H1 (cell line): ENCODE data around the gene BIN1. TPM values are rescaled to one million over a fixed set of nuclear protein-coding genes. Genes with fewer than 3 reads are reported as not detected.

Source experiments
- CTCF ChIA-PET: fragments of 300-600 bp; sonication (Branson Sonifier 250); formaldehyde crosslinking; loops from one replicate; lab custom pipeline; 2021; ENCODE audit not compliant: partially characterized antibody; lab: Charles Lee
- POLR2A ChIA-PET: fragments of 300-600 bp; sonication (Branson Sonifier 250); formaldehyde crosslinking; loops from one replicate; lab custom pipeline; 2021; ENCODE audit warnings: inconsistent platforms; ENCODE audit not compliant: partially characterized antibody; lab: Charles Lee
- DNase-seq, 2 experiments: peaks; one replicate each; pipeline versions ENCODE4 v3.0.0 to v3.0.0-alpha.2; 2010 to 2022; ENCODE audit warnings: low spot score in 2 of 2, low read depth in 1 of 2, mixed read lengths in 1 of 2
- FAIRE-seq: peaks from 2 replicates; lab custom pipeline; 2011; peaks lifted over from hg19 to GRCh38; lab: Jason Lieb, UNC
- H2AFZ ChIP-seq: 2 replicates; pipeline ENCODE4 v1.8.1; 2012; ENCODE audit warnings: low read length, inconsistent platforms
- H2AK5ac ChIP-seq: 2 replicates; pipeline ENCODE4 v1.6.1; 2013; ENCODE audit warnings: low read depth, low read length
- H2BK120ac ChIP-seq: replicated peaks from 2 replicates; pipeline ENCODE3; 2013; ENCODE audit warnings: low read depth, low read length, inconsistent platforms
- H2BK12ac ChIP-seq: 2 replicates; pipeline ENCODE4 v1.6.1; 2013; ENCODE audit warnings: low read depth, low read length
- H2BK15ac ChIP-seq: 2 replicates; pipeline ENCODE4 v1.6.1; 2013; ENCODE audit warnings: low read length
- H2BK20ac ChIP-seq: 2 replicates; pipeline ENCODE4 v1.6.1; 2013; ENCODE audit warnings: low read length
- H2BK5ac ChIP-seq: 2 replicates; pipeline ENCODE4 v1.6.1; 2013; ENCODE audit warnings: low read depth, low read length
- H3K14ac ChIP-seq: 2 replicates; pipeline ENCODE4 v1.6.1; 2013; ENCODE audit warnings: inconsistent platforms; ENCODE audit not compliant: insufficient read length
- H3K18ac ChIP-seq: 2 replicates; pipeline ENCODE4 v1.6.1; 2013; ENCODE audit warnings: low read length; ENCODE audit errors: extremely low read depth
- H3K23ac ChIP-seq: 2 replicates; pipeline ENCODE4 v1.6.1; 2013; ENCODE audit warnings: inconsistent platforms; ENCODE audit not compliant: insufficient read length
- H3K23me2 ChIP-seq: 2 replicates; pipeline ENCODE4 v1.6.1; 2013; ENCODE audit warnings: low read depth, low read length
- H3K27ac ChIP-seq: 2 replicates; pipeline ENCODE4 v1.6.1; 2011; ENCODE audit warnings: low read depth, low read length, inconsistent platforms
- H3K27me3 ChIP-seq, 4 experiments: replicated peaks in 1 of 4; 1 replicate in 1 of 4; 2 replicates in 3 of 4; pipeline versions ENCODE4 v1.6.1 to v1.8.1; 2011 to 2013; ENCODE audit warnings: low read length in 3 of 4, mild to moderate bottlenecking in 3 of 4, inconsistent platforms in 2 of 4, mixed read lengths in 2 of 4, moderate library complexity in 1 of 4; ENCODE audit not compliant: control insufficient read depth in 3 of 4, insufficient read depth in 3 of 4; ENCODE audit errors: extremely low read depth in 1 of 4
- H3K36me3 ChIP-seq, 4 experiments: 2 replicates each; pipeline versions ENCODE4 v1.6.1 to v1.8.1; 2011 to 2013; ENCODE audit warnings: mild to moderate bottlenecking in 4 of 4, low read length in 3 of 4, moderate library complexity in 2 of 4, control low read depth in 1 of 4, inconsistent platforms in 1 of 4; ENCODE audit not compliant: insufficient read depth in 4 of 4, control insufficient read depth in 2 of 4
- H3K4ac ChIP-seq: replicated peaks from 2 replicates; pipeline ENCODE3; 2013; ENCODE audit warnings: low read length, low read depth, mixed read lengths, inconsistent platforms; ENCODE audit not compliant: insufficient read length
- H3K4me1 ChIP-seq, 4 experiments: replicated peaks in 1 of 4; 1 replicate in 1 of 4; 2 replicates in 3 of 4; pipeline versions ENCODE4 v1.6.1 to v1.8.1; 2011 to 2013; ENCODE audit warnings: low read length in 3 of 4, inconsistent platforms in 2 of 4, mixed read lengths in 1 of 4; ENCODE audit not compliant: insufficient read depth in 4 of 4, control insufficient read depth in 3 of 4
- H3K4me2 ChIP-seq, 2 experiments: 2 replicates each; pipeline versions ENCODE4 v1.6.1 to v1.8.1; 2011 to 2013; ENCODE audit warnings: low read depth in 2 of 2, low read length in 2 of 2, control low read depth in 1 of 2, inconsistent platforms in 1 of 2, mild to moderate bottlenecking in 1 of 2; ENCODE audit not compliant: insufficient read depth in 1 of 2
- H3K4me3 ChIP-seq, 4 experiments: fragments of 200-600, 300-600 bp in 1 of 4; sonication (generic), shearing (Covaris generic), sonication (Bioruptor Twin) in 1 of 4; 2 replicates each; pipeline versions ENCODE4 v1.5.1 to v1.8.1; 2011 to 2016; ENCODE audit warnings: low read length in 4 of 4, low read depth in 3 of 4, control low read depth in 2 of 4, inconsistent platforms in 2 of 4, mild to moderate bottlenecking in 2 of 4, mixed read lengths in 1 of 4, moderate library complexity in 1 of 4; ENCODE audit not compliant: insufficient read depth in 2 of 4; ENCODE audit errors: extremely low read depth in 1 of 4
- H3K56ac ChIP-seq: replicated peaks from 2 replicates; pipeline ENCODE3; 2013; ENCODE audit warnings: low read depth, mild to moderate bottlenecking, mixed read lengths, low read length, inconsistent platforms; ENCODE audit not compliant: insufficient read length
- H3K79me1 ChIP-seq: 2 replicates; pipeline ENCODE4 v1.6.1; 2013; ENCODE audit warnings: low read depth, low read length, control low read depth
- H3K79me2 ChIP-seq, 2 experiments: 2 replicates each; pipeline versions ENCODE4 v1.6.1 to v1.8.1; 2012 to 2013; ENCODE audit warnings: low read length in 2 of 2, mild to moderate bottlenecking in 2 of 2, inconsistent platforms in 1 of 2; ENCODE audit not compliant: insufficient read depth in 2 of 2, control insufficient read depth in 1 of 2
- H3K9ac ChIP-seq, 4 experiments: replicated peaks in 1 of 4; 1 replicate in 1 of 4; 2 replicates in 3 of 4; pipeline versions ENCODE4 v1.6.1 to v1.8.1; 2011 to 2013; ENCODE audit warnings: low read depth in 3 of 4, low read length in 3 of 4, control low read depth in 2 of 4, mild to moderate bottlenecking in 2 of 4, moderate library complexity in 2 of 4, inconsistent platforms in 1 of 4; ENCODE audit errors: extremely low read depth in 1 of 4
- H3K9me3 ChIP-seq, 2 experiments: 2 replicates each; pipeline versions ENCODE4 v1.6.1 to v1.8.1; 2012 to 2013; ENCODE audit warnings: mild to moderate bottlenecking in 2 of 2, moderate library complexity in 2 of 2, control low read depth in 1 of 2, inconsistent platforms in 1 of 2, low read depth in 1 of 2, low read length in 1 of 2, mixed read lengths in 1 of 2; ENCODE audit not compliant: insufficient read depth in 2 of 2
- H4K20me1 ChIP-seq, 2 experiments: replicated peaks in 1 of 2; 2 replicates each; pipeline versions ENCODE3 to v1.8.1; 2011 to 2013; ENCODE audit warnings: inconsistent platforms in 2 of 2, low read length in 2 of 2, mild to moderate bottlenecking in 1 of 2; ENCODE audit not compliant: insufficient read depth in 2 of 2, control insufficient read depth in 1 of 2
- H4K5ac ChIP-seq: 2 replicates; pipeline ENCODE4 v1.6.1; 2013; ENCODE audit warnings: low read length, low read depth, mixed read lengths, inconsistent platforms; ENCODE audit not compliant: insufficient read length
- H4K8ac ChIP-seq: 2 replicates; pipeline ENCODE4 v1.8.0; 2013; ENCODE audit warnings: mild to moderate bottlenecking, moderate library complexity, low read length, inconsistent platforms; ENCODE audit not compliant: insufficient read depth; ENCODE audit errors: extremely low read depth
- H4K91ac ChIP-seq: replicated peaks from 2 replicates; pipeline ENCODE3; 2013; ENCODE audit warnings: low read length, mixed read lengths, inconsistent platforms; ENCODE audit not compliant: insufficient read length
- CBX5 ChIP-seq: fragments of 300-800, 300-1000 bp; sonication (generic); IDR thresholded peaks from 2 replicates; pipeline ENCODE4 v1.7.1; 2016; ENCODE audit warnings: antibody characterized with exemption, low read length, low read depth
- GABPA ChIP-seq: IDR thresholded peaks from 2 replicates; pipeline ENCODE4 v1.6.1; 2011; ENCODE audit warnings: mild to moderate bottlenecking, low read length, moderate library complexity, borderline replicate concordance; ENCODE audit not compliant: insufficient read depth
- JUN ChIP-seq: IDR thresholded peaks from 2 replicates; pipeline ENCODE4 v1.6.1; 2011; ENCODE audit warnings: low read depth, mild to moderate bottlenecking, improper control_type of control experiment, low read length
- WGBS, 2 experiments: shearing (Covaris generic) in 1 of 2; methylation state at CpG; one replicate each; pipeline versions ENCODE4 v1.1.6 to v1.1.7; 2013 to 2015; ENCODE audit warnings: low lambda C conversion rate in 2 of 2, mixed read lengths in 2 of 2, inconsistent platforms in 1 of 2, low coverage in 1 of 2, missing lambda C conversion rate in 1 of 2; ENCODE audit not compliant: insufficient replicate concordance in 2 of 2, insufficient coverage in 1 of 2, insufficient read length in 1 of 2; ENCODE audit errors: extremely low coverage in 1 of 2, missing lambda C conversion rate in 1 of 2; 5-methylcytosine and 5-hydroxymethylcytosine counted together
- polyA plus RNA-seq, 7 experiments: library from polyadenylated mRNA; depleted of rRNA in 3 of 7; stranded (reverse) in 5 of 7; unstranded in 2 of 7; fragments of >200 nt in 5 of 7; fragments of 200-250 nt in 2 of 7; gene quantifications; 1 replicate in 5 of 7; 2 replicates in 1 of 7; 4 replicates in 1 of 7; pipeline versions ENCODE4 v1.2.1 to v1.2.3, GENCODE V29; 2011 to 2013; ENCODE audit warnings: missing spikeins in 2 of 7, mixed read lengths in 2 of 7
- total RNA-seq: library from RNA; stranded (reverse); fragmentation: NEBNext Ultra II Directional; extraction: Animal tissue kit (Norgen Biotek cat#: 25700); gene quantifications from 2 replicates; pipeline ENCODE4 v1.2.1, GENCODE V29; 2021

The BIN1 gene
- total and polyA plus RNA-seq, 2 of the 8 experiments (the other 6 are each of a cell fraction or from before 2014, with no cell fraction given): 23.6 to 35.6 TPM

DNA sequence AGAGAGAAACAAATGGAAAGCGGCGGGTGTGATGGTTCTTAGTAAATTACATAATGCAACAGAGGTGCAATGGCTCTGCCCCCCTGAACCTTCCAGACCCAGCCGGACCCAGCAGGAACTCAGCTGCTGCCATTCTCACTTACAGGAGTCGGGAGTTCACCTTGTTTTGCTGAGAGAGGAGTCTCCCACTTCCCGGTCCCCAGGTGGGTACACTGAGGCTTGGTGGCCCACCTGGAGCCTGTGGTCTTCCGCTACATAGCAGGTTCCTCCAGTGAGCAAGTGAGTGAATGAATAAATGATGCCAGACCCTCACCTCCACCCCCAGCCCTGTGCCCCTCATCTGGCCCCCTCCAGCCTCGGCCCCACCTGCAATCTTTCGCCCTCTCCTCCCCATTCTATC is 11.2 kb downstream of the BIN1 start:
- Histone ChIP-seq H2BK15ac (no peak overlapping the region), H2AFZ (no peak overlapping the region), H3K14ac (no peak overlapping the region), H4K20me1 (peaks cover 2 to 5% of the 10 kb centered on the region in 2 experiments), H3K18ac (no peak overlapping the region; the same call in none of the 2 replicates), H3K4me3 (no peak overlapping the region), H3K9ac (no peak overlapping the region), H2BK20ac (no peak overlapping the region), H4K8ac (no peak overlapping the region), H3K79me1 (peaks cover 11% of the 10 kb centered on the region), H3K23me2 (no peaks in the 10 kb centered on the region), H3K27ac (no peak overlapping the region), H2BK12ac (no peak overlapping the region), H2BK5ac (no peak overlapping the region), H3K56ac (no peak overlapping the region), H2AK5ac (no peak overlapping the region), H2BK120ac (no peak overlapping the region), H4K5ac (no peak overlapping the region), H3K23ac (no peak overlapping the region), H3K4me1 (peaks cover 0 to 30% (median 14%) of the 10 kb centered on the region in 4 experiments; a peak in 6 of 7 replicates), H3K36me3 (no peaks in the 10 kb centered on the region), H3K9me3 (no peaks in the 10 kb centered on the region), H4K91ac (no peak overlapping the region), H3K4me2 (no peak overlapping the region), H3K79me2 (peaks cover 0 to 22% of the 10 kb centered on the region in 2 experiments; a peak in 3 of 4 replicates), H3K27me3 (no peaks in the 10 kb centered on the region), H3K4ac (no peak overlapping the region)
- POLR2A ChIA-PET: interaction anchor here (1.9 to 2.0 kb wide), 2 partner anchors 10 to 11 kb away, joined by 5 to 6 read pairs; partner anchors contain the start of gene BIN1
- CTCF ChIA-PET: interaction anchor here (0.5 to 13.1 kb wide), 5 partner anchors 10 to 126 kb away, joined by 3 to 132 read pairs (median 5); no protein-coding TSS in a partner anchor
- FAIRE-seq: no peak
- 92% methylated on average over 8 of the region's 8 CpGs; no CpG with 5 or more reads in 1 of the 2 experiments for WGBS, 2 experiments
- TF ChIP-seq GABPA (no peak), CBX5 (no peak), JUN (no peak)
- no peak for DNase-seq
